HG03025 (cell line): ENCODE measurements around the gene WDR38.

Source experiments
- ATAC-seq: cut with Tn5 transposase; IDR thresholded peaks from one replicate; pipeline ENCODE4 v1.9.1; 2021; ENCODE audit warnings: mild to moderate bottlenecking, moderate library complexity; ENCODE audit not compliant: unreplicated experiment, low FRiP score

The WDR38 gene

DNA sequence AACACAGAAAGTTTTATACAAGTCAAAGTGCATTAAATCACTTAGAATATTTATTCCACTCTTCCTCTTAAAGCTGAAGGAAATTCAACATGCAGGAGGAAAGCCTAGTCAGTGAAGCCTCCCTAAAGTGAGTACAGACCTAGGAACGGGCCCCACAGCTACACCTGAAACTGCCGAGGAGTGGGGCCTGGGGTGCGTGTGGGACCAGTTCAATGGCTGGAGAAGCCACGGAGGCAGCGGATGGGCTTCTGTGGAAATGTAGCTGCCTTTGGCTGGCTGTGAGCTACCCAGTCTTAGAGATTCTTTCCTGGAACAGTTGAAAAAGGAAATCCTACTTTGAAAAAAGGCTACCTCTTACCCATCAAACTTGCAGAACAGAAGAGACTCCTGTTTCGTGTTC, 25.3 kb downstream of the WDR38 start:
- no peak for ATAC-seq

DNA sequence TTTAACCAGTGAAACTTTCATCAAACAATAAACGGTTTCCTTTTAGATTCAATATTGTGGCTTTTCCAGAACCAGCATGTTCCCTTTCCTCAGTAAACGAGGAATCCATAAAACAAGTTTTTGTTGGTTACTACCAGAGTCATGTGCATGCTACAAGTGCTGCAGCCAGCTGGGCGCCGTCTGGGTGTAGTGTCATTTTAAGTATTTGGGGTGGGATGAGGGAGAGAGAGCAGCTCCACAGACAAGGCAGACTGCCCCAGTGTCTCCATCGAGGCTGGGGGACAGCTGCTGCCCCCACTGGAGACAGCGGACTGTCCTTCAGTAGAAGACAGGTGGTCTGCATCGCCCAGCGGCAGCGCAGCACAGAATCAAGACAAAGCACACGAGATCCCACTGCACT, 26.0 kb downstream of the WDR38 start:
- no peak for ATAC-seq

DNA sequence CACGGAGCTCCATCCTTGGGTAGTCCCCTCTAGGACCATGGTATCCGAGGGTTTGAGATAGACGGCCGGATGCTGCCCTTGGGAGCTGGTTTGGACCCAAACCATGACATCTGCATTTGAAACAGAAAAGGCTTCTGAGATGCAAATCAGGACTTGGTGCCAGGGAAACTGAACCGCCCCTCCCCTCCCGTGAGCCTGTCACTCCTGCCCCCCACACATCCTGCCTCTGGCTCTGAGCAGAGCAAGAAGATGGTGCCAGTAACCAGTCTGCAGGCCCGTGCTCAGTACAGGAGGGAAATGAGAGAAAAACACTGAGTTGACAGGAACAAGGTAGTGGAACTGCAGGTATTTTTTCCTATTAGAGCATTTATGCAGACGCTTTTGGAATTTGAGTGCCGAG, 27.2 kb downstream of the WDR38 start:
- no peak for ATAC-seq

DNA sequence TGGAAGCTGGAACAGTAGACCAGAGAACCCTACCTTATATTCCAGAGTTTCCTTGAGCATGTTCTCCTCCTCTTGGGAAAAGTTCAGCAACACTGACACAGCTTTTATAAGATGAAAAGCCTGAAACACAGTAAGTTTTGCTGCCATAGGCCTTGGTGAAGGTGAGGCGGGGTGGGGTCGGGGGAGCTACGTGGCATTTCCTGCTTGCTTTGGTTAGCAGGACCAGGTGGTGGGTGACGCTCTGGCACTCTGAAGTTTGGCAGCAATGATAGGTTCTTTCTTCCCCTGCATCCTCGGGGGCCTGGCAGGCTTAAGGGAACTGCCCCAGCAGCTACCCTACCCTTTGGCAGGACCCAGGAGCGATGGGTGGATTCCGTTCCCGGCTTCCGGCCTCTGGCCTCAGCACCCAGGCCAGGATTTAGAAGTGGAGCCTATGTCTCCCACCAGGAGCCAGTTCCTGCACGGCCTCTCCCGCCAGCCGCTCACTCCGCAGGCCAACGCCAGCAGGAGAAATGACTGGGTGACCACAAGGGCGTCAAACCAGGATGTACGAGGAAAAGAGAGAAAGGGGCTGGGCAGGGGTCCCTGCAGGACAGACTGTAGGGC, 28.0 kb downstream of the WDR38 start:
- no peak for ATAC-seq

DNA sequence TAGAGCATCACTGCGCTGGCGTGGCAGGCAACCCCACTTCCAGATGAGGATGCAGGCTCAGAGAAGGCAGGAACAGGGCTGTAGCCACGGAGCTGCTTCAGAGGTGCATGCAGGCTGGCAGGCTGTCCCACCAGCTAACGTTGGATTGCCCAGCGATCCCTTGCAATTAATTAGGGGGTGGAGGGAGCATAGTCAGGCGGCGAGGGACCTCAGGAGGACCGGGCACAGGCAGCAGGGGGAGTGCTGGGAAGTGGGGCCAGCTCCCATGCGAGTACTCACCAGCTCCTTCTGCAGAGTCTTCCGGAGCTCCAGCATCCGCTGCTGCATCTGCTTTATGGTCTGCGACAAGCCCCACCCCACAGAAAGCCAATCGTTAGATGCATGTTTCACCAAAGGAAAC, 29.0 kb downstream of the WDR38 start:
- ATAC-seq = no peak

DNA sequence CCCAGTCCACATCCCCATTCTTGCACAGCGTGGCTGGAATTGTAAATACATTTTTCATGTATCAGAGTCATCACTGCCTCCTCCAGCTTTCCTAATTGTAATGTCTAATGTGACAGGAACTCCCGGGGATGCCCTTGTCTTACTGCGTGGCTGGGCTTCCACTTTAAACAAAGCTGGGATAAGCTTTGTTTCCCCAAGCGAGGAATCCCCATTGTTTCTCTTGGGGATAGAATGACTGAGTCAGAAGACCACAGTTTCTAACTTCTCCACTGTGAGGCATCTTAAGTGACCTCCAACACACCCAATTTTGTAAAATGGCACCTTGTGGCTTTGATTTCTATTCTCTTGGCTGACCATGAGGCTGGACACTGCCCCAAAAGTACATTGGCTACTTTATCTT, 31.1 kb downstream of the WDR38 start:
- ATAC-seq = no peak

DNA sequence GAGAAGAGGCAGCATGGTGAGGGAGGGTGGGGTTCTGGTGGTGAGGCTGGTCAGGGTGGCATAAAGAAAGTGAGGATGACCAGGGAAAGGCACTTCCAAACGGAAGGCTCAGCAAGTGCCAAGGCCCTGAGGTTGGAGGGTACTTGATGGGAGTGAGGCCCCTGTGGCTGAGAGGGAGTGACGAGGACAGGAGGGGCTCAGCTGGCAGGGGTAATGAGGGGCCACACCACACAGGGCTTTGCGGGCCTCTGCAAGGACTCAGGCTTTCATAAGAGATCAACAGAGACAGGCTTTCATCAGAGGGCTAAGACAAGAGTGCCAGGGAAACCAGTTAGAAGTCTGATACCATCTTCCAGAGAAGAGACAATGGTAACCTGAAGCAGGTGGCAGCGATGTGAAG, 32.3 kb downstream of the WDR38 start:
- ATAC-seq = no peak

DNA sequence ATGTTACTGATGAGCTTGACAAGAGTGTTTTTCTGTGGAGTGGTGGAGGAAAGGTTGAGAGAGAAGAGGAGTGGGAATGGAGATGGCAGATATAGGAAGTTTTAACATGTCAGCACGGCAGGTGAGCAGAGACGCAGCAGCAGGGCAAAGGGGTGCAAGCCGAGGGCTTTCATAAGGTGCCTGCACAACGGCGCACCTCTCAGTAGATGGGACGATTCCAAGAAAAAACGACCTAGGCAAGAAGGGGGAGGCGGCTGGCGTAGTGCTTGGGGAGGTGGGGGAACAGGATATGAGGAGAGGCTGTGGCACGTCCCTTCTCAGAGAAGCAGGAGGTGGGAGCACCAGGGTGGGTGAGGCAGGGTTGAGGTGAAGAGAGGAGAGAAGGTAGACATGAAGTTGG, 33.2 kb downstream of the WDR38 start:
- ATAC-seq = no peak

DNA sequence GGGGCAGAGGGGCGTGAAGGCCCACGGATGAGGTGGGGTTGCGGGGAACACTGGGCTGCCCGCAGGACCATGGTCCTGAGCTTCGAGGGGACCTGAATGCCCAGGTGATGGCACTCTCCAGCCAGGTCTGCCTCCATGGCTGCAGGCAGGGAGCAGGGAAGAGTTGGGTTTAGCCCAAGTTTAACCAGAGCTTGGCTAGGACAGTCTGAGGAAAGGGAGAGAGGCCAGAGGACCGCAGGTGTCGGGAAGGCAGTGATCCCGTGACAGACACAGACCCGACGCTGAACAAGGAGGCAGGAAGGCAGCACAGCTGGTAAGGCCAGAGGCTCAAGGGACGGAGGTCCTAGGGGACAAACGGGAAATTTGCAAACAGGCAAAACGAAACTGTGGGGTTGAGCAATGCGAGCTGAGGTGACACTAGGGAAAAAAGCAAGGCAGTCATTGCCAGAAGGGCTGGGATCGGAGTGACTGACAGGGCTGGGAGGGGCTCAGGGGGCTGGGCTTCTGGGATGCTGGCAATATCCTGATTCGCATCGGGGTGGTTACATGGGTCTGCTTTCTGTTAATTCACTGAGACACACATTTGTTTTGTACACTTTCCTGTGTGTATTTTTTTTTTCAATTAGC, 33.7 kb downstream of the WDR38 start:
- ATAC-seq = no peak

DNA sequence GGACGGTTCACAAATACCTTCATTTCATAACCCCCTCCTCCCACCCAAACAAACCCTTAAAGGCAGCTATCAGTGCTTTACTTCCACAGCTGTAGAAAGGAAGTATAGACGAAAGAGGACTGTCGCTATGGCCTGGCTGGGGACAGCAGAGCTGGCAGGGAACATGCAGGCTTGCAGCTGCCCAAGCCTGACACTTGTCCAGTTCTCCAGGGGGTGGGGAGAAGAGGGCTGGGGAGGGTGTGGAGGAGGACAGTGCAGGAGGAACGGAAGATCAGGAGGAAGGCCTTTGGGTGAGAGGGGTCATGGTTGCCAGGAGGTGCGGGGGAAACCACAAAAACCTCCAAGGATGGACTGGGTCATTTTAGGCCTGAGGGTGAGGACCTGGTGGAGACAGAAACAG, 34.6 kb downstream of the WDR38 start:
- ATAC-seq = no peak

DNA sequence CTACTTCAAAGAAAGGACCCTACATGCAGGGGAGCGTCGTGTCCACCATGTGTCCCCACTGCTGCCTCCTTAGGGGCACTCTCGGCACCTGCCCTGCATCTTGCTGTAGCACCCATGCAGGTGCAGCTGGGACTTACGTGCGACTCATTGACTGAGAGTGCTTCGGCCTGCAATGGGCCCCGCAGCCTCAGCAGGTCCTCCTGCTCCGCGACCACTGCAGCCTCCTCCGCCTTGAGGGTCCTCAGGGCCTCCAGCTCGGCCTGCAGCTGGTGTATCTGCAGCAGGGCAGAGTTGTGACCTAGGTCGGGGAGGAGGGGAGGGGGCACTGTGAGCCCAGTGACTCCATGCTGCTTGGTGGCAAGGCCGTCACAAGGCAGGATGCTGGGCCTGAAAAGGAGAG, 35.7 kb downstream of the WDR38 start:
- ATAC-seq = no peak

DNA sequence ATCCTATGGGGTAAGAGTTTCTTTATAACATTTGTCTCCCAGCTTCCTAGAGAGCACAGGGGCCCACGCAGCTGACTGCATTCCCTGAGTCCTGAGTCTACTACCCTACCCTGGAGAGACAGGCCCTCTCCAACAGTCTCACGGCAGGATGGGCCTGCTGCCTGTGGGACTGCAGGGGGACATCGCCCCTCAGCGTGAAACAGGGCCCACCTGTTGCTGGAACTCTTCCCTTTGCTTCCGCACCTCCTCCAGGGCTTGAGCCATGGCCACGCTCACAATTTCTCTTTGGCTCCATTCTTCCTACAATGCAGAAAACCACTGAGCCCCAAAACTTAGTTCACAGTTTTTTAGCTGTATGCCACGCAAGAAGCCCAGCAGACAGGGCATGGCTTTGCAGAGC, 36.9 kb downstream of the WDR38 start:
- no peak for ATAC-seq

DNA sequence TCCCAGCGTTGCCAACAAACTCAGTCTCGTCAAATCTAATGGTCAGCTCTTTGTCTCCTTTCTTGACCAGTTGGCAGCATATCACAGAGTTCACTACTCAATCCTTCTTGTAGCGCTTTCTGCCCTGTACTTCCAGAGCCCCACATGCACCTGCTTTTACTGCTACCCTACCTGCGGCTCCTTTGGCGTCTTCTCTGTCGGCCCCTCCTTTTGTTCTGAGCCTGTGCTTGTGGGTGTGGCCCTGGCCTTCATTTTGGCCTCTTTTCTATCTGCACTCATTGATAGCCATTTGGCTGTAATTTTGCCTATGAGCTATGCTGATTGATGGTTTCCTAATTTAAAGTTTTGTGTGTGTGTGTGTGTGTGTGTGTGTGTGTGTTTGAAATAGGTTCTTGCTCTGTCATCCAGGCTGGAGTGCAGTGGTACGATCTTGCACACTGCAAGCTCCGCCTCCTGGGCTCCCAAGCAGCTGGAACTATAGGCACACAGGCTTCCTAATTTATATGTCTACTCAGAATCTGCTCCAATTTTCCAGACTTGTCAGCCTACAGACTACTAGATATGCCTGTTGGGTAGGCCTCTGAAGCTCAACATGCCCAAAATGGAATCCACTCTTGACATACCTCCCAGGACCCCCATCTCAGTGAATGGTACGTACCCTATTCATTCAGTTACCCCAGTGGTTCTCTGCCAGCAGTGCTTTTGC, 40.9 kb downstream of the WDR38 start:
- no peak for ATAC-seq

DNA sequence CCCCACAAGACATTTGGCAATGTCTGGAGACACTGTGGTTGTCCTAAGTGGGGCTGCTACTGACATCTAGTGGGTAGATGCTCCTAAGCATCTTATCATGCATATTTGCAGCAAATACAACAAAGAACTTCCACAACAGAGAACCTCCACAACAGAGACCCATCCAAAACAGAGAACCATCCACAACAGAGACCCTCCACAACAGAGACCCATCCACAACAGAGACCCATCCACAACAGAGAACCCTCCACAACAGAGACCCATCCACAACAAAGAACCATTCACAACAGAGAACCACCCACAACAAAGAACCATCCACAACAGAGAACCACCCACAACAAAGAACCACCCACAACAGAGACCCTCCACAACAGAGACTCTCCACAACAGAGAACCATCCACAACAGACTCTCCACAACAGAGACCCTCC, 41.5 kb downstream of the WDR38 start:
- ATAC-seq = no peak

DNA sequence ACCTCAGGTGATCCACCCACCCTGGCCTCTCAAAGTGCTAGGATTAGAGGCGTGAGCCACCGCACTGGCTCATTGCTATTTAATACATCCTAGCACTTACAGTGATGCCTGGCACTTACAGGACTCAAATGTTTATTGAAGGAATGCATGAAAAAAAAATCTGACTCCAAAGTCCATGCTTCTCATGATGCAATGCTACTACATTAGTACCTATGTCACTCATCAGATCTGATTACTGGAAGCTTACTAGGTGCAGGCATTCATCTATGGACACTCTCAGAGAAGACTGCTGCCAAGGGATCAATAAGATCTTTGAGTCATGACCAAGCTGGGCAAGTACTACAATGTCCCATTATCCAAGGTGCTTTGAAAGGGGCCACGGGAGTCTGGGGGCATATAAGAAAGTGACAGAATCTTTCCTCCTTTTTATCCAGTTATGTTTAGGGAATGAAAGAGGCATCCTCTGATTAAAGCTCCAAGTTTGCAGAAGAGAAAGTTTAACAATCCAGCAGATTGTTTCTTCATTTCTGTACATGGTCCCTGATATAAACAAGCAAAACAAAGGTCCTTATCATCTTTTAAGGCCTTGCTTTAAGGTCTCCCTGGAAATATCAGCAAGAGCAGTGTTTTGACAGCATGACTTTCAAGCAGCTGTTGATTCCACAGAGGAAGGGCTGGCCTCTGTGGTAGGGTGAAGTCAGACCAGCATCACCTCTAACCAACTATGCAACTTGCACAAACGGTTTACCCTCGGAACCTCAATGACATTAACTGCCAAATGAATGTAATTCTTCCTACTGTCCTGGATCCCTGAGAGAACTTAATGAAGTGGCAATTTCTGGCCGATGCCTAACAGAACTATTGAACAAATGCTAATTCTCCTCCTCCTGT, 44.6 kb downstream of the WDR38 start:
- no peak for ATAC-seq

DNA sequence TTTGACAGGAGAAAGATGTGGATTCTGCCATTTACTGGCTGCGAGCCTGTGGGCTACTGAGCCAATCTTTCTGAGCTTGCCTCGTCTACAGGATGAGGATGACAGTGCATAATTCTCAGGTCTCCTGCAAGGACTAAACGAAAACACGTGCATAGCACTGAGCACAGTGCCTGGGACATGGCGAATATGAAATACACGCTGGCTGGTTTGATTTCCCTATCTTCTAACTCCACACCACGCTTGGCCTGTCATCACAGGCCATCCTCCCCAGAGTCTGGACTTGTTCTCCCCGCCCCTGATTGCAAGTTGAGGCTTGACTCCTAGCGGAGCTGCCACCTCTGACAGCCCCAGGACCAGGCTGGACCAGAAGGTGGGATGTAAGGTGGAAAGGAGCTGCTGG, 46.6 kb downstream of the WDR38 start:
- no peak for ATAC-seq

DNA sequence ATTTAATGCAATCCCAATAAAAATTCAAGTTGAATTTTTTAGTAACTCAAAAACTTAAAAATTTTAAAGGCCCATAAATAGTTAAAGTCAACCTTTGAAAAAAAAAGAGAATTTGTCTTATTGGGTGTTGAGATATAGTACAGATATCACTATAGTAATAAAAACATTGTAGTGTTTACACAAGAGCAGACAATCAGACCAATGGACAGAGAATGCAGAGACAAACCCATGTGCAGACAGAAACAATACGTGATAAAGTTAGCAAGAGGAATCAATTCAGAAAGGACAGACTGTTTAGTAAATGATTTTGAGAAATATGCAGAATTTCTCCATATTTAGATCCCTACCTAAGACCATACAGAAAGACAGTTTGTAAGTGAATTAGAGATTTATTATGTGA, 53.7 kb downstream of the WDR38 start:
- no peak for ATAC-seq
